ENCODE results near the gene SYNGR1. TPM values are rescaled to one million over a fixed set of nuclear protein-coding genes. Genes with fewer than 3 reads are reported as not detected.

Gene SYNGR1
- polyA plus RNA-seq, 2 donors, result 32.5 to 39.8 TPM

GRCh38 chr22:39379756-39380730 lies 30.3 kb downstream of the SYNGR1 start:
- no peaks in the 10 kb centered on the region for H3K27me3 ChIP-seq (ENCODE audit: control insufficient read depth in 1 of 2, insufficient read depth in 2 of 2, low read length in 2 of 2)
- H3K36me3 ChIP-seq (ENCODE audit: control insufficient read depth in 2 of 2, insufficient read depth in 2 of 2, low read length in 1 of 2), result peaks cover 4 to 14% of the 10 kb centered on the region in 2 donors
- peaks cover 0 to 6% of the 10 kb centered on the region in 2 donors for H3K4me1 ChIP-seq (ENCODE audit: control insufficient read depth in 2 of 2, insufficient read depth in 2 of 2, low read length in 1 of 2)
- H3K27ac ChIP-seq (ENCODE audit: low read depth in 2 of 2, low read length in 1 of 2), result no peak overlapping the region
- H3K4me3 ChIP-seq (ENCODE audit: low read depth in 1 of 2, low read length in 2 of 2), result no peak overlapping the region
- 78 to 82% methylated on average over 15 of the region's 15 CpGs for WGBS, 2 donors
- H3K9me3 ChIP-seq (ENCODE audit: control insufficient read depth in 2 of 2, insufficient read depth in 1 of 2, low read depth in 1 of 2, low read length in 1 of 2), result no peaks in the 10 kb centered on the region

DNA sequence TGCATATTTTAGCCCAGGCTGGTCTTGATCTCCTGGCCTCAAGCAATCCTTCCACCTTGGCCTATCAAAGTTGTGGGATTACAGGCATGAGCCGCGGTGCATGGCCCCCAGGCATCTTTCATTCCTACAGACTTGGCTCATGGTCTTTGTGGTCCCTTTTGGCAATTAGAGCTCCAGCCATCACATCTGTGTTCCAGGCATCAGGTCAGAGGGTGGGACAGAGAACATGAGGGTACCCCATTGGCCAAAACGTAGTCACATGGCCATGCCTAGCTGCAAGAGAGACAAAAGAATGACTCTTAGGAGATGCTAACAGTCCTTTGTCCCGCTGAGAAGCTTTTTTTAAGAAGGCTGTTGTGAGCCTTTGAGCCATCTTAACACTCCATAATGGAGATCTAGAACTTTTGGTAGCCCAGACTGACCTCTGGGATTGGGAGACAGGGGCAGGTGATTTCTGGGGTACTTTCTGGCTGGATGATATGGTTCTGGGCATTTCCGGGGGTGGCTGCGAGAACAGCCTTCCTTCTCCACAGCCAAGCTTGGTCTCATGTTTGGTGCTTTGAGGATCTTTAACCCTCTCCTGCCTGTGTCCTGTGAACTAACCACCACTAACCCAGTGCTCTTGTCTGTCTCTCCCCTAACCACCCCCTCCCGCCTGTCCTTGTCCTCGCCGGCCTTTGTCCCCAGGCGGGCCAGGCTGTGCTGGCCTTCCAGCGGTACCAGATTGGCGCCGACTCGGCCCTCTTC lies 31.4 kb downstream of the SYNGR1 start:
- H3K27ac ChIP-seq (ENCODE audit: low read depth in 2 of 2, low read length in 1 of 2), result no peak overlapping the region
- no peak overlapping the region for H3K4me3 ChIP-seq (ENCODE audit: low read depth in 1 of 2, low read length in 2 of 2)
- WGBS, 2 donors, result 82 to 87% methylated on average over 14 of the region's 14 CpGs
- peaks cover 4 to 11% of the 10 kb centered on the region in 2 donors for H3K36me3 ChIP-seq (ENCODE audit: control insufficient read depth in 2 of 2, insufficient read depth in 2 of 2, low read length in 1 of 2)
- no peaks in the 10 kb centered on the region for H3K9me3 ChIP-seq (ENCODE audit: control insufficient read depth in 2 of 2, insufficient read depth in 1 of 2, low read depth in 1 of 2, low read length in 1 of 2)
- H3K27me3 ChIP-seq (ENCODE audit: control insufficient read depth in 1 of 2, insufficient read depth in 2 of 2, low read length in 2 of 2), result no peaks in the 10 kb centered on the region
- peaks cover 0 to 6% of the 10 kb centered on the region in 2 donors for H3K4me1 ChIP-seq (ENCODE audit: control insufficient read depth in 2 of 2, insufficient read depth in 2 of 2, low read length in 1 of 2)

DNA sequence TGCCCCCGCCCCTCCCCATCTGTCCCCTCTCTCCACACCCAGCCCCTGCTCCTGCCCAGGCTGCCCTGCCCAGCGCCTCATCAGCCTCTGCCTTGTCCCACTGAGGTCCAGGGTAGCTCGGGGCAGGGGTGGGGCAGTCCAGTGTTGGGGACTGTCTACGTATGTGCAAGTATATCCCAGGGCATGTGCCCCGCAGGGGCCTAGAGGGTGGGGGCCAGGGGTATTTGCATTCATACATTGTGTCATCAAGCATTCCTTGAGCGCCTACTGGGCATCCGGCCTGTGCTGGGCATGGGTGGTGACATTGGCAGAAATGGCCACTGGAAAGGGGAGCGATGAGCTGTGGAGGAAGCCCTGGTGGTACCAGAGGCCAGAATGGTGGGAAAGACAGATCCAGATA lies 32.1 kb downstream of the SYNGR1 start:
- H3K27ac ChIP-seq (ENCODE audit: low read depth in 2 of 2, low read length in 1 of 2), result no peak overlapping the region
- no peak overlapping the region for H3K4me3 ChIP-seq (ENCODE audit: low read depth in 1 of 2, low read length in 2 of 2)
- no peaks in the 10 kb centered on the region for H3K27me3 ChIP-seq (ENCODE audit: control insufficient read depth in 1 of 2, insufficient read depth in 2 of 2, low read length in 2 of 2)
- H3K4me1 ChIP-seq (ENCODE audit: control insufficient read depth in 2 of 2, insufficient read depth in 2 of 2, low read length in 1 of 2), result peaks cover 0 to 6% of the 10 kb centered on the region in 2 donors
- H3K36me3 ChIP-seq (ENCODE audit: control insufficient read depth in 2 of 2, insufficient read depth in 2 of 2, low read length in 1 of 2), result peaks cover 4 to 7% of the 10 kb centered on the region in 2 donors
- H3K9me3 ChIP-seq (ENCODE audit: control insufficient read depth in 2 of 2, insufficient read depth in 1 of 2, low read depth in 1 of 2, low read length in 1 of 2), result no peaks in the 10 kb centered on the region
- WGBS, 2 donors, result 93% methylated on average over 8 of the region's 8 CpGs

DNA sequence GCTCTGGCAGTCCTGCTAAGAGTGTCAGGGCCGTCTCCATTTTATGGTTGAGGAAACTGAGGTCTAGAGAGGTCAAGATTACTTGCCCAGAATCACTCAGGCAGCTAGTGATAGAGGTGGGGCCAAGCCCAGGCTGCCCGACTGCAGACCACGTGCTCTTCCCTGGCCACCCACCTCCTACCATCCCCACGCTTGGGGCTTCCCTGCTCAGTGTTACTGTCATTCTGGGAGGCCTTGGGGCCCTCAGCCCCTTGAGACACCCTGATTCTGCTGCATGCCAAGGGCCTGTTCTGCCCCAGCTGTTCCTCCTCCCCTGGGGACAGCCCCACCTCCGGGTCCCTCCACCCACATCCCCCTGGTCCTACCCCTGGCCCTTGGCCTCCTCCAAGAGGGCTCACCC lies 32.6 kb downstream of the SYNGR1 start:
- WGBS, 2 donors, result 76 to 77% methylated on average over 5 of the region's 5 CpGs
- Histone ChIP-seq H3K4me3 (ENCODE audit: low read depth in 1 of 2, low read length in 2 of 2) (no peak overlapping the region), H3K9me3 (ENCODE audit: control insufficient read depth in 2 of 2, insufficient read depth in 1 of 2, low read depth in 1 of 2, low read length in 1 of 2) (no peaks in the 10 kb centered on the region), H3K27ac (ENCODE audit: low read depth in 2 of 2, low read length in 1 of 2) (no peak overlapping the region), H3K27me3 (ENCODE audit: control insufficient read depth in 1 of 2, insufficient read depth in 2 of 2, low read length in 2 of 2) (no peaks in the 10 kb centered on the region), H3K4me1 (ENCODE audit: control insufficient read depth in 2 of 2, insufficient read depth in 2 of 2, low read length in 1 of 2) (peaks cover 0 to 6% of the 10 kb centered on the region in 2 donors), H3K36me3 (ENCODE audit: control insufficient read depth in 2 of 2, insufficient read depth in 2 of 2, low read length in 1 of 2) (peaks cover 4 to 7% of the 10 kb centered on the region in 2 donors)

- H3K27me3 ChIP-seq (ENCODE audit: control insufficient read depth in 1 of 2, insufficient read depth in 2 of 2, low read length in 2 of 2), result no peaks in the 10 kb centered on the region
- WGBS, 2 donors, result 62 to 70% methylated on average over 12 of the region's 12 CpGs
- peaks cover 0 to 2% of the 10 kb centered on the region in 2 donors for H3K36me3 ChIP-seq (ENCODE audit: control insufficient read depth in 2 of 2, insufficient read depth in 2 of 2, low read length in 1 of 2)
- no peak overlapping the region for H3K27ac ChIP-seq (ENCODE audit: low read depth in 2 of 2, low read length in 1 of 2)
- no peaks in the 10 kb centered on the region for H3K9me3 ChIP-seq (ENCODE audit: control insufficient read depth in 2 of 2, insufficient read depth in 1 of 2, low read depth in 1 of 2, low read length in 1 of 2)
- H3K4me3 ChIP-seq (ENCODE audit: low read depth in 1 of 2, low read length in 2 of 2), result no peak overlapping the region
- peaks cover 6 to 9% of the 10 kb centered on the region in 2 donors for H3K4me1 ChIP-seq (ENCODE audit: control insufficient read depth in 2 of 2, insufficient read depth in 2 of 2, low read length in 1 of 2)
Observed at GRCh38 chr22:39383841-39384625, 34.2 kb downstream of the SYNGR1 start.

GRCh38 chr22:39384750-39385480 lies 35.1 kb downstream of the SYNGR1 start:
- Histone ChIP-seq H3K4me1 (ENCODE audit: control insufficient read depth in 2 of 2, insufficient read depth in 2 of 2, low read length in 1 of 2) (peaks cover 6 to 9% of the 10 kb centered on the region in 2 donors), H3K36me3 (ENCODE audit: control insufficient read depth in 2 of 2, insufficient read depth in 2 of 2, low read length in 1 of 2) (peaks cover 0 to 2% of the 10 kb centered on the region in 2 donors), H3K4me3 (ENCODE audit: low read depth in 1 of 2, low read length in 2 of 2) (no peak overlapping the region), H3K27me3 (ENCODE audit: control insufficient read depth in 1 of 2, insufficient read depth in 2 of 2, low read length in 2 of 2) (no peaks in the 10 kb centered on the region), H3K9me3 (ENCODE audit: control insufficient read depth in 2 of 2, insufficient read depth in 1 of 2, low read depth in 1 of 2, low read length in 1 of 2) (no peaks in the 10 kb centered on the region), H3K27ac (ENCODE audit: low read depth in 2 of 2, low read length in 1 of 2) (no peak overlapping the region)
- WGBS, 2 donors, result 55 to 61% methylated on average over 21 of the region's 21 CpGs

GRCh38 chr22:39388261-39389011 lies 38.6 kb downstream of the SYNGR1 start:
- peaks cover 6 to 9% of the 10 kb centered on the region in 2 donors for H3K4me1 ChIP-seq (ENCODE audit: control insufficient read depth in 2 of 2, insufficient read depth in 2 of 2, low read length in 1 of 2)
- 3 to 4% methylated on average over 49 to 56 of the region's 56 CpGs for WGBS, 2 donors
- no peaks in the 10 kb centered on the region for H3K27me3 ChIP-seq (ENCODE audit: control insufficient read depth in 1 of 2, insufficient read depth in 2 of 2, low read length in 2 of 2)
- H3K9me3 ChIP-seq (ENCODE audit: control insufficient read depth in 2 of 2, insufficient read depth in 1 of 2, low read depth in 1 of 2, low read length in 1 of 2), result no peaks in the 10 kb centered on the region
- H3K36me3 ChIP-seq (ENCODE audit: control insufficient read depth in 2 of 2, insufficient read depth in 2 of 2, low read length in 1 of 2), result no peaks in the 10 kb centered on the region
- peak overlapping the region in 1 of 2 donors; percentile 28 for H3K27ac ChIP-seq (ENCODE audit: low read depth in 2 of 2, low read length in 1 of 2)
- H3K4me3 ChIP-seq (ENCODE audit: low read depth in 1 of 2, low read length in 2 of 2), result peak overlapping the region; percentile 53 to 56

DNA sequence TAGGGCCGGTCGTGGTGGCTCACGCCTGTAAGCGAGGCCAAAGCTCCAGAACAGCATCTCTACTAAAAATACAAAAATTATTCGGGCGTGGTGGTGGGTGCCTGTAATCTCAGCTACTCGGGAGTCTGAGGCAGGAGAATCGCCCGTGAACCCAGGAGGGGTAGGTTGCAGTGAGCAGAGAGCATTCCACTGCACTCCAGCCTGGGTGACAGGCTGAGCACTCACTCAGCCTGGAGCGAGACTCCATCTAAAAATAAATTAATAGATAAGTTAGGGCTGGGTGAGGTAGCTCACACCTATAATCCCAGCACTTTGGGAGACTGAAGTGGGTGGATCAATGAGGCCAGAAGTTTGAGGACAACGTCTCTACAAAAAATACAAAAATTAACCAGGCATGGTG lies 39.6 kb downstream of the SYNGR1 start:
- Histone ChIP-seq H3K27me3 (ENCODE audit: control insufficient read depth in 1 of 2, insufficient read depth in 2 of 2, low read length in 2 of 2) (no peaks in the 10 kb centered on the region), H3K36me3 (ENCODE audit: control insufficient read depth in 2 of 2, insufficient read depth in 2 of 2, low read length in 1 of 2) (no peaks in the 10 kb centered on the region), H3K9me3 (ENCODE audit: control insufficient read depth in 2 of 2, insufficient read depth in 1 of 2, low read depth in 1 of 2, low read length in 1 of 2) (no peaks in the 10 kb centered on the region), H3K4me1 (ENCODE audit: control insufficient read depth in 2 of 2, insufficient read depth in 2 of 2, low read length in 1 of 2) (peaks cover 1 to 9% of the 10 kb centered on the region in 2 donors), H3K4me3 (ENCODE audit: low read depth in 1 of 2, low read length in 2 of 2) (no peak overlapping the region), H3K27ac (ENCODE audit: low read depth in 2 of 2, low read length in 1 of 2) (no peak overlapping the region)
- WGBS, 2 donors, result 86 to 92% methylated on average over 11 of the region's 11 CpGs

All from esophagus (tissue), 2 donors.